K562 (cell line): Measurements from ENCODE around the gene KLHL12. TPM values are rescaled to one million over a fixed set of nuclear protein-coding genes. Genes with fewer than 3 reads are reported as not detected.

ENCODE experiments used
- ATAC-seq: fragments of 200-7000 bp; cut with Tn5 transposase; 3 replicates; pipeline ENCODE4 v1.9.1; 2020; ENCODE audit warnings: moderate library complexity
- BruUV-seq: library from RNA; stranded (reverse); fragments of 400-500 nt; replicated peaks from 2 replicates; lab custom pipeline; 2021; lab: Mats Ljungman, UMichigan
- CTCF ChIA-PET: fragments of 300-600 bp; formaldehyde crosslinking; extraction: SDS; loops from one replicate; lab custom pipeline; 2021; ENCODE audit warnings: low intra/inter-chr PET ratio; lab: Yijun Ruan, JAX
- POLR2A ChIA-PET: fragments of 300-600, 350-650 bp; sonication (Branson Sonifier 250); formaldehyde crosslinking; extraction: SDS; loops from one replicate; lab custom pipeline; 2021; ENCODE audit warnings: antibody characterized with exemption, inconsistent platforms; lab: Yijun Ruan, JAX
- DNase-seq, 4 experiments: peaks; one replicate each; pipeline versions ENCODE4 v3.0.0 to v3.0.0-alpha.2; 2011 to 2018; ENCODE audit warnings: low spot score in 3 of 4, mixed read lengths in 3 of 4; ENCODE audit errors: extremely low read depth in 1 of 4
- FAIRE-seq: peaks from 2 replicates; lab custom pipeline; 2011; peaks lifted over from hg19 to GRCh38; lab: Jason Lieb, UNC
- H2AFZ ChIP-seq: 2 replicates; pipeline ENCODE4 v1.6.0; 2011; ENCODE audit warnings: low read depth, low read length, control low read depth, inconsistent platforms
- H3K27ac ChIP-seq: fragments of 200-600 bp; 3 replicates; pipeline ENCODE4 v1.8.0; 2011; ENCODE audit warnings: low read depth, mild to moderate bottlenecking, control low read depth, inconsistent platforms, low read length, moderate library complexity, mixed read lengths; ENCODE audit errors: extremely low read depth
- H3K27me3 ChIP-seq, 2 experiments: fragments of 300-600 bp in 1 of 2; 2 replicates in 1 of 2; 3 replicates in 1 of 2; pipeline versions ENCODE4 v1.6.0 to v1.8.0; 2011; ENCODE audit warnings: inconsistent platforms in 2 of 2, low read length in 2 of 2, mild to moderate bottlenecking in 1 of 2, mixed read lengths in 1 of 2, moderate library complexity in 1 of 2; ENCODE audit not compliant: control insufficient read depth in 2 of 2, insufficient read depth in 2 of 2
- H3K36me3 ChIP-seq: fragments of 300-600 bp; 3 replicates; pipeline ENCODE4 v1.8.0; 2011; ENCODE audit warnings: mild to moderate bottlenecking, low read length, inconsistent platforms; ENCODE audit not compliant: control insufficient read depth, insufficient read depth
- H3K4me1 ChIP-seq, 2 experiments: fragments of 200-600 bp in 1 of 2; replicated peaks in 1 of 2; 2 replicates in 1 of 2; 3 replicates in 1 of 2; pipeline versions ENCODE4 v1.5.1 to v1.8.0; 2011; ENCODE audit warnings: inconsistent platforms in 2 of 2, low read length in 2 of 2, mild to moderate bottlenecking in 1 of 2, mixed read lengths in 1 of 2, moderate library complexity in 1 of 2; ENCODE audit not compliant: control insufficient read depth in 2 of 2, insufficient read depth in 2 of 2
- H3K4me2 ChIP-seq: 2 replicates; pipeline ENCODE4 v1.6.1; 2011; ENCODE audit warnings: low read length, control low read depth, inconsistent platforms, mixed read lengths; ENCODE audit not compliant: insufficient read depth
- H3K4me3 ChIP-seq: fragments of 200-600 bp; sonication (generic), shearing (Covaris generic); 2 replicates; pipeline ENCODE4 v1.5.1; 2016; ENCODE audit warnings: control low read depth, inconsistent platforms
- H3K79me2 ChIP-seq: fragments of 200-600 bp; 3 replicates; pipeline ENCODE4 v1.8.0; 2011; ENCODE audit warnings: low read length, inconsistent platforms; ENCODE audit not compliant: control insufficient read depth, insufficient read depth
- H3K9ac ChIP-seq, 2 experiments: 2 replicates each; pipeline versions ENCODE4 v1.6.0 to v1.6.1; 2011; ENCODE audit warnings: low read depth in 2 of 2, low read length in 2 of 2, control low read depth in 1 of 2, inconsistent platforms in 1 of 2, mild to moderate bottlenecking in 1 of 2, mixed read lengths in 1 of 2; ENCODE audit not compliant: insufficient read depth in 1 of 2
- H3K9me1 ChIP-seq: one replicate; pipeline ENCODE4 v1.6.0; 2011; ENCODE audit warnings: inconsistent platforms, mild to moderate bottlenecking, low read length, moderate library complexity; ENCODE audit not compliant: control insufficient read depth, insufficient read depth
- H3K9me3 ChIP-seq: replicated peaks from 2 replicates; pipeline ENCODE4 v1.5.1; 2011; ENCODE audit warnings: low read depth, low read length, inconsistent platforms; ENCODE audit not compliant: control insufficient read depth, insufficient read depth
- H4K20me1 ChIP-seq: replicated peaks from 2 replicates; pipeline ENCODE4 v1.6.1; 2011; ENCODE audit warnings: low read length, inconsistent platforms, mixed read lengths; ENCODE audit not compliant: control insufficient read depth, insufficient read depth
- DEAF1 ChIP-seq: fragments of 450-650 bp; formaldehyde crosslinking; IDR thresholded peaks from 2 replicates; pipeline ENCODE4 v1.4.0; 2020; ENCODE audit warnings: mild to moderate bottlenecking, moderate library complexity
- GTF2E2 ChIP-seq: fragments of 200-800 bp; sonication (Bioruptor generic); IDR thresholded peaks from 2 replicates; pipeline ENCODE4 v1.6.1; 2016; ENCODE audit warnings: missing genetic modification characterization, missing compliant biosample characterization
- L3MBTL2 ChIP-seq: fragments of 450-650 bp; IDR thresholded peaks from 2 replicates; pipeline ENCODE4 v1.6.1; 2016; ENCODE audit warnings: mild to moderate bottlenecking, moderate library complexity
- MAX ChIP-seq: sonication (generic); formaldehyde crosslinking; IDR thresholded peaks from 2 replicates; pipeline ENCODE4 v1.9.0; 2022; ENCODE audit warnings: mild to moderate bottlenecking, missing genetic modification reagents
- NFATC3 ChIP-seq: fragments of 450-650 bp; IDR thresholded peaks from 2 replicates; pipeline ENCODE4 v1.6.1; 2017; ENCODE audit warnings: mild to moderate bottlenecking
- POLR3G ChIP-seq: IDR thresholded peaks from 2 replicates; pipeline ENCODE4 v1.6.1; 2011; ENCODE audit not compliant: insufficient read length, insufficient replicate concordance; ENCODE audit errors: extremely low read depth
- ZNF239 ChIP-seq: fragments of 250-450 bp; sonication (Bioruptor Pico); IDR thresholded peaks from 2 replicates; pipeline ENCODE4 v1.4.0; 2020; ENCODE audit warnings: mild to moderate bottlenecking
- WGBS: fragments of 100-300 bp; shearing (Covaris generic); methylation state at CpG from one replicate; pipeline ENCODE4 v1.1.6; 2016; ENCODE audit warnings: low coverage, mixed read lengths; ENCODE audit not compliant: insufficient coverage; ENCODE audit errors: missing lambda C conversion rate; 5-methylcytosine and 5-hydroxymethylcytosine counted together
- in situ Hi-C: fragments of 300-500 bp; cut with MboI; formaldehyde crosslinking; loops from 4 replicates; pipeline ENCODE4 v1.15.0; 2018; ENCODE audit warnings: inconsistent platforms, mixed read lengths
- intact Hi-C: fragments of 100-400 bp; cut with micrococcal nuclease; formaldehyde crosslinking; loops from 2 replicates; pipeline ENCODE4 v1.14.2; 2022
- polyA plus RNA-seq, 8 experiments: library from polyadenylated mRNA; depleted of rRNA in 4 of 8; stranded (reverse) in 5 of 8; unstranded in 3 of 8; fragments of >200 nt; fragmentation: Nextera tagmentation in 2 of 8; fragmentation: Illumina TruSeq in 1 of 8; extraction: Ambion mirVana in 2 of 8; extraction: Trizol in 1 of 8; gene quantifications; 2 replicates each; pipeline versions ENCODE4 v1.2.1 to v1.2.3, GENCODE V29; 2011 to 2014; ENCODE audit warnings: inconsistent platforms in 1 of 8, missing spikeins in 1 of 8
- total RNA-seq, 7 experiments: library from RNA; depleted of rRNA in 6 of 7; stranded (reverse); fragments of >200 nt in 6 of 7; fragmentation: Illumina TruSeq in 2 of 7; extraction: Trizol in 2 of 7; gene quantifications; 2 replicates each; pipeline versions ENCODE4 v1.2.1 to v1.2.3, GENCODE V29; 2011 to 2021; ENCODE audit warnings: low replicate concordance in 1 of 7

KLHL12 gene
- total and polyA plus RNA-seq, 9 of the 15 experiments (the other 6 are each of a cell fraction or from before 2014, with no cell fraction given) = 23.1 to 85.1 (median 35.0) TPM

GRCh38 chr1:202844935-202845334, 82.1 kb downstream of the KLHL12 start:
- DNase-seq (no peak), FAIRE-seq (no peak), ATAC-seq (no peak; the same call in 2 of the 3 replicates)
- H3K27me3 ChIP-seq = peaks cover 0 to 7% of the 10 kb centered on the region in 2 experiments; a peak in 1 of 5 replicates
- no peaks in the 10 kb centered on the region for H3K79me2 ChIP-seq
- POLR2A ChIA-PET = interaction anchor here (0.8 to 1.0 kb wide), 3 partner anchors 16 to 422 kb away, joined by 3 to 4 read pairs (median 3); no protein-coding TSS in a partner anchor
- peak overlapping the region; percentile 34 for H2AFZ ChIP-seq
- H3K4me1 ChIP-seq = no peaks in the 10 kb centered on the region; a peak in 1 of 5 replicates
- in situ Hi-C loops = no loop called here
- CTCF ChIA-PET = no interaction called here
- BruUV-seq = no TSS peak
- no peaks in the 10 kb centered on the region for H3K9me3 ChIP-seq
- H3K9me1 ChIP-seq = no peaks in the 10 kb centered on the region
- 0 out of 4 replicates have a peak overlapping the region, but pooled peaks of 1 of the 2 experiments have one; percentile 27 for H3K9ac ChIP-seq
- no peaks in the 10 kb centered on the region for H4K20me1 ChIP-seq
- H3K36me3 ChIP-seq = no peaks in the 10 kb centered on the region
- 49% methylated on average over 6 of the region's 6 CpGs for WGBS
- intact Hi-C loops = no loop called here
- H3K4me3 ChIP-seq = no peak overlapping the region
- TF ChIP-seq NFATC3 (no peak), L3MBTL2 (0 out of 2 replicates have a peak, but pooled peaks have one; percentile 17), POLR3G (no peak), ZNF239 (CRISPR knock-in tag) (no peak), DEAF1 (no peak), GTF2E2 (tag) (no peak), MAX (CRISPR knock-in tag) (0 out of 2 replicates have a peak, but pooled peaks have one; percentile 21)
- H3K4me2 ChIP-seq = no peak overlapping the region
- H3K27ac ChIP-seq = no peak overlapping the region
